Fibroblast of lung (primary cell): ENCODE results near the gene NUDT3. TPM values are rescaled to one million over a fixed set of nuclear protein-coding genes. Genes with fewer than 3 reads are reported as not detected.

Source experiments
- DNase-seq, 2 donors: peaks; one replicate each; pipeline versions ENCODE4 v3.0.0 to v3.0.0-alpha.2; 2010; ENCODE audit warnings: low read depth in 2 of 2
- H2AFZ ChIP-seq: 2 replicates; pipeline ENCODE4 v1.5.1; 2012; ENCODE audit warnings: low read length, control low read depth, inconsistent platforms
- H3K27ac ChIP-seq: 2 replicates; pipeline ENCODE4 v1.5.1; 2011; ENCODE audit warnings: low read length, control low read depth; ENCODE audit not compliant: insufficient read depth
- H3K27me3 ChIP-seq: 2 replicates; pipeline ENCODE4 v1.5.1; 2011; ENCODE audit warnings: mild to moderate bottlenecking, low read length; ENCODE audit not compliant: control insufficient read depth, insufficient read depth
- H3K36me3 ChIP-seq: 2 replicates; pipeline ENCODE4 v1.5.1; 2011; ENCODE audit warnings: low read length; ENCODE audit not compliant: control insufficient read depth, insufficient read depth
- H3K4me1 ChIP-seq: 2 replicates; pipeline ENCODE4 v1.5.1; 2011; ENCODE audit warnings: low read length; ENCODE audit not compliant: control insufficient read depth, insufficient read depth; ENCODE audit errors: extremely low read depth
- H3K4me2 ChIP-seq: 2 replicates; pipeline ENCODE4 v1.5.1; 2011; ENCODE audit warnings: low read length, control low read depth; ENCODE audit not compliant: insufficient read depth; ENCODE audit errors: extremely low read depth
- H3K4me3 ChIP-seq, 4 experiments: fragments of 200-600 bp in 1 of 4; sonication (generic) in 1 of 4; replicated peaks in 1 of 4; 2 replicates each; pipeline ENCODE4 v1.5.1; 2011 to 2016; ENCODE audit warnings: low read length in 4 of 4, low read depth in 3 of 4, mild to moderate bottlenecking in 3 of 4, control low read depth in 2 of 4, inconsistent platforms in 1 of 4, mixed read lengths in 1 of 4; ENCODE audit not compliant: insufficient read depth in 1 of 4; ENCODE audit errors: control extremely low read depth in 1 of 4
- H3K79me2 ChIP-seq: 2 replicates; pipeline ENCODE4 v1.5.1; 2012; ENCODE audit warnings: mild to moderate bottlenecking, low read length, inconsistent platforms; ENCODE audit not compliant: control insufficient read depth, insufficient read depth
- H3K9ac ChIP-seq: 2 replicates; pipeline ENCODE4 v1.5.1; 2011; ENCODE audit warnings: mild to moderate bottlenecking, low read length, control low read depth; ENCODE audit not compliant: insufficient read depth
- H3K9me3 ChIP-seq: 2 replicates; pipeline ENCODE4 v1.5.1; 2012; ENCODE audit warnings: low read depth, low read length; ENCODE audit not compliant: control insufficient read depth, insufficient read depth
- H4K20me1 ChIP-seq: 2 replicates; pipeline ENCODE4 v1.5.1; 2011; ENCODE audit warnings: low read length; ENCODE audit not compliant: control insufficient read depth, insufficient read depth; ENCODE audit errors: extremely low read depth
- EZH2 ChIP-seq: IDR thresholded peaks from 2 replicates; pipeline ENCODE4 v1.5.1; 2012; ENCODE audit warnings: low read length, control low read depth, mild to moderate bottlenecking; ENCODE audit errors: missing control alignments
- polyA plus RNA-seq, 2 donors: library from polyadenylated mRNA; depleted of rRNA in 1 of 2; stranded (reverse) in 1 of 2; unstranded in 1 of 2; fragments of >200 nt; gene quantifications; 2 replicates each; pipeline ENCODE4 v1.2.1, GENCODE V29; 2011 to 2012; ENCODE audit warnings: missing spikeins in 1 of 2
- total RNA-seq: library from RNA; depleted of rRNA; stranded (reverse); fragments of >200 nt; gene quantifications from 2 replicates; pipeline ENCODE4 v1.2.1, GENCODE V29; 2014
- TF ChIP-seq, protein P1 (sequence below), 2 donors: IDR thresholded peaks in 1 of 2; conservative IDR thresholded peaks in 1 of 2; 1 replicate in 1 of 2; 2 replicates in 1 of 2; pipeline ENCODE4 v1.5.1; 2011 to 2012; ENCODE audit warnings: low read length in 2 of 2, control low read depth in 1 of 2, inconsistent platforms in 1 of 2, low read depth in 1 of 2, mild to moderate bottlenecking in 1 of 2

Gene NUDT3
- total and polyA plus RNA-seq, 2 donors (not counting 1 experiment from before 2014, with no cell fraction given) = 16.0 to 27.4 TPM

DNA sequence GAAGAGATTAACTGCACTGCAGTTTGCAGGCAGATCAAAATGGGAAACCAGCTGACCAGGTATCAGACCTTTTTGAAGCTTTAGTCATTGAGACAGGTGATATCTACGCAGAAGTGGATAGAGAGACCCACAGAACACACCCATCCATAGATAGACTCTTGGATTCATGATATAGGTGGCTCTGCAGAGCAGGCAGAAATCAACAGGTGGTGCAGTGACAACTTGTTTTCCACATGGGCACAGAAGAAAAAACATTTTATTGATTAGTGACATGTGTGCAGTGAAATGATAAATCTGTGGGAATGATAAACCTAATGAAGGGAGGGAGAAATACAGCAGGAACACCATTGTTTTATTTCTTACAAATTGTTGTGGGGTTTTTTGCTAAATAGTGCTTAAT, 45.2 kb downstream of the NUDT3 start:
- no peak overlapping the region for H3K4me3 ChIP-seq
- DNase-seq = no peak
- H3K9ac ChIP-seq = no peak overlapping the region
- H3K4me1 ChIP-seq = peaks cover 6% of the 10 kb centered on the region
- H2AFZ ChIP-seq = no peak overlapping the region
- H3K79me2 ChIP-seq = peaks cover 24% of the 10 kb centered on the region
- no peaks in the 10 kb centered on the region for H3K9me3 ChIP-seq
- H4K20me1 ChIP-seq = no peaks in the 10 kb centered on the region
- no peak overlapping the region for H3K27ac ChIP-seq
- TF ChIP-seq, protein P1, sequence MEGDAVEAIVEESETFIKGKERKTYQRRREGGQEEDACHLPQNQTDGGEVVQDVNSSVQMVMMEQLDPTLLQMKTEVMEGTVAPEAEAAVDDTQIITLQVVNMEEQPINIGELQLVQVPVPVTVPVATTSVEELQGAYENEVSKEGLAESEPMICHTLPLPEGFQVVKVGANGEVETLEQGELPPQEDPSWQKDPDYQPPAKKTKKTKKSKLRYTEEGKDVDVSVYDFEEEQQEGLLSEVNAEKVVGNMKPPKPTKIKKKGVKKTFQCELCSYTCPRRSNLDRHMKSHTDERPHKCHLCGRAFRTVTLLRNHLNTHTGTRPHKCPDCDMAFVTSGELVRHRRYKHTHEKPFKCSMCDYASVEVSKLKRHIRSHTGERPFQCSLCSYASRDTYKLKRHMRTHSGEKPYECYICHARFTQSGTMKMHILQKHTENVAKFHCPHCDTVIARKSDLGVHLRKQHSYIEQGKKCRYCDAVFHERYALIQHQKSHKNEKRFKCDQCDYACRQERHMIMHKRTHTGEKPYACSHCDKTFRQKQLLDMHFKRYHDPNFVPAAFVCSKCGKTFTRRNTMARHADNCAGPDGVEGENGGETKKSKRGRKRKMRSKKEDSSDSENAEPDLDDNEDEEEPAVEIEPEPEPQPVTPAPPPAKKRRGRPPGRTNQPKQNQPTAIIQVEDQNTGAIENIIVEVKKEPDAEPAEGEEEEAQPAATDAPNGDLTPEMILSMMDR (conservative IDR thresholded peaks at IDR 0.05 in 1 of 2, IDR thresholded peaks at IDR 0.05 in 1 of 2; ENCODE audit: low read depth in 1 of 2, low read length in 2 of 2) = no peak
- TF ChIP-seq EZH2 = no peak
- no peaks in the 10 kb centered on the region for H3K36me3 ChIP-seq
- H3K4me2 ChIP-seq = no peak overlapping the region
- no peaks in the 10 kb centered on the region for H3K27me3 ChIP-seq

DNA sequence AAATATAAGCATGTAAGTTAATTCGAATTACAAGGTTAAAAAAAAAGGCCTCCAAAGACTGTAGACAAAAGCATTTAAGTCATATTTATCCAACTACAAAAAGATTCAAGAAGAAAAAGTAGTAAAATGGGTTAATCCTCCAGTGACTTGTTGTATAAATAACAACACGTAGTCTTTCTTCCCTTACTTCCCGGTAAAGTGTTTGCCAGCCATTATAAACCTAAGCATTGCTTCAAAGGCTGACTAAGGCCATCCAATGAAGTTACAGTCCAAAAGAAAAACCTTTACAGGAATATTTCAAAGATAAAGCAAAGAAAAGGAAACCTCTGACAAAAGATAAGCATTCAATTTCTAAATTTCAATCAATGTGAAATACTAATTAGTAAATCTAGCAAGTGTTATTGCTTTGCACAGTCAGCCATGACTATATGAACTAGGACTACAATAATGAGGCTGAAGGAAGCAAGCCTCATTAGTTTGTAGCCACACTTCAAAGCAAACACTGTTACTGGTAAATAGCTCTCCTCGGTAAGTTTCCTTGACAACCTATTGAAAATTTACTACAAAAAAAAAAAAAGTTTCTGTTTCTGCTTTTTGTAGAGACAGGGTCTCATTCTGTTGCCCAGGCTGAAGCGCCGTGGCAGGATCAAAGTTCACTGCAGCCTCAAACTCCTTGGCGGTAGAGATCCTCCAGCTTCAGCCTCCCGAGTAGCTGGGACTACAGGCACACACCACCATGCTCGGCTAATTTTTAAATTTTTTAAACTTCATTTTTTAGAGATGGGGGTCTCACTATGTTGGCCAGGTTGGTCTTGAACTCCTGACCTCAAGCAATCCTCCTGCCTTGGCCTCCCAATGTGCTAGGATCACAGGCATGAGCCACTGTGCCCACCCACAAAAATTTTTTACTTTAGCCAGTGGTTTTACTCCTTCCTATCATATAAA, 46.0 kb downstream of the NUDT3 start:
- no peak overlapping the region for H3K4me3 ChIP-seq
- no peak for DNase-seq
- H3K9ac ChIP-seq = no peak overlapping the region
- H2AFZ ChIP-seq = no peak overlapping the region
- H3K79me2 ChIP-seq = peaks cover 23% of the 10 kb centered on the region
- H3K4me1 ChIP-seq = peaks cover 3% of the 10 kb centered on the region
- H3K27me3 ChIP-seq = no peaks in the 10 kb centered on the region
- no peak overlapping the region for H3K27ac ChIP-seq
- TF ChIP-seq, protein P1 (conservative IDR thresholded peaks at IDR 0.05 in 1 of 2, IDR thresholded peaks at IDR 0.05 in 1 of 2; ENCODE audit: low read depth in 1 of 2, low read length in 2 of 2) = no peak
- no peak for TF ChIP-seq EZH2
- no peaks in the 10 kb centered on the region for H4K20me1 ChIP-seq
- H3K36me3 ChIP-seq = no peaks in the 10 kb centered on the region
- H3K4me2 ChIP-seq = no peak overlapping the region
- no peaks in the 10 kb centered on the region for H3K9me3 ChIP-seq

DNA sequence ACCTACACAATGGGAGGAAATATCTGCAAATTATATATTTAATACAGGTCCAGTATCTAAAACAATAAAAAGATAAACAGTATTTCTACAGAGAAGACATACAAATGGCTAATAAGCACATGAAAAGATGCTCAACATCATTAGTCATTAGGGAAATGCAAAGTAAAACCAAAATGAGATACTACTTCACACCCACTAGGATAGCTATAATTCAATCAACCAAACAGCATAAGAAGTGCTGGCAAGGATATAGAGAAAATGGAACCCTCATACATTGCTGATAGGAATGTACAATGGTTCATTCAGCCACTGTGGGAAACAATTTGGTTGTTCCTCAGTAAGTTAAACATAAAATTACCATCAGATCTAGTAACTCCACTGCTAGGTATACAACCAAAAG, 48.7 kb downstream of the NUDT3 start:
- Histone ChIP-seq H3K9me3 (no peaks in the 10 kb centered on the region), H3K36me3 (no peaks in the 10 kb centered on the region), H3K27ac (no peak overlapping the region), H2AFZ (no peak overlapping the region), H3K4me3 (no peak overlapping the region), H3K79me2 (peaks cover 20% of the 10 kb centered on the region), H4K20me1 (no peaks in the 10 kb centered on the region), H3K4me2 (no peak overlapping the region), H3K27me3 (no peaks in the 10 kb centered on the region), H3K4me1 (peaks cover 4% of the 10 kb centered on the region), H3K9ac (no peak overlapping the region)
- TF ChIP-seq, protein P1 (conservative IDR thresholded peaks at IDR 0.05 in 1 of 2, IDR thresholded peaks at IDR 0.05 in 1 of 2; ENCODE audit: low read depth in 1 of 2, low read length in 2 of 2) = no peak
- no peak for TF ChIP-seq EZH2
- DNase-seq = no peak
